IMR-90 (cell line): Measurements from ENCODE around the gene RCCD1. TPM values are rescaled to one million over a fixed set of nuclear protein-coding genes. Genes with fewer than 3 reads are reported as not detected.

Experiments
- ATAC-seq: fragments of 200-7000 bp; cut with Tn5 transposase; 2 replicates; pipeline ENCODE4 v1.9.1; 2020; ENCODE audit warnings: low read depth, mild to moderate bottlenecking, moderate library complexity
- BruUV-seq: library from RNA; stranded (reverse); fragments of 400-500 nt; replicated peaks from 2 replicates; lab custom pipeline; 2021; lab: Mats Ljungman, UMichigan
- CTCF ChIA-PET: fragments of 300-600 bp; formaldehyde crosslinking; extraction: SDS; loops from one replicate; lab custom pipeline; 2021; ENCODE audit warnings: antibody characterized with exemption; lab: Yijun Ruan, JAX
- POLR2A ChIA-PET: fragments of 300-600 bp; sonication (Branson Sonifier 250); formaldehyde crosslinking; loops from one replicate; lab custom pipeline; 2022; ENCODE audit warnings: antibody characterized with exemption; ENCODE audit not compliant: unreplicated experiment; lab: Charles Lee
- DNase-seq: peaks from one replicate; pipeline ENCODE4 v3.0.0; 2013
- H2AFZ ChIP-seq: replicated peaks from 2 replicates; pipeline ENCODE3; 2013; ENCODE audit warnings: low read length, mild to moderate bottlenecking; ENCODE audit not compliant: poor library complexity
- H2AK5ac ChIP-seq: 2 replicates; pipeline ENCODE4 v1.6.1; 2013; ENCODE audit warnings: low read depth, low read length, inconsistent platforms
- H2AK9ac ChIP-seq: replicated peaks from 2 replicates; pipeline ENCODE3; 2013; ENCODE audit warnings: mild to moderate bottlenecking, low read depth, low read length, moderate library complexity; ENCODE audit not compliant: poor library complexity
- H2BK120ac ChIP-seq: 2 replicates; pipeline ENCODE4 v1.6.1; 2013; ENCODE audit warnings: low read depth, low read length, inconsistent platforms
- H2BK15ac ChIP-seq: 3 replicates; pipeline ENCODE4 v1.6.1; 2013; ENCODE audit warnings: low read depth, low read length, inconsistent platforms
- H2BK20ac ChIP-seq: 2 replicates; pipeline ENCODE4 v1.6.1; 2013; ENCODE audit warnings: low read depth, mild to moderate bottlenecking, inconsistent platforms, low read length, moderate library complexity
- H2BK5ac ChIP-seq: 2 replicates; pipeline ENCODE4 v1.6.1; 2013; ENCODE audit warnings: mild to moderate bottlenecking, low read depth, low read length, inconsistent platforms; ENCODE audit not compliant: poor library complexity, severe bottlenecking
- H3K14ac ChIP-seq: replicated peaks from 2 replicates; pipeline ENCODE4 v1.6.1; 2013; ENCODE audit warnings: low read depth, low read length, inconsistent platforms
- H3K18ac ChIP-seq: 2 replicates; pipeline ENCODE4 v1.6.1; 2013; ENCODE audit warnings: low read depth, low read length, control low read depth
- H3K23ac ChIP-seq: 2 replicates; pipeline ENCODE4 v1.6.1; 2013; ENCODE audit warnings: low read depth, low read length, inconsistent platforms
- H3K27ac ChIP-seq: 2 replicates; pipeline ENCODE4 v1.5.1; 2013; ENCODE audit warnings: mild to moderate bottlenecking, control low read depth, low read length; ENCODE audit not compliant: insufficient read depth
- H3K27me3 ChIP-seq: 2 replicates; pipeline ENCODE4 v1.6.1; 2013; ENCODE audit warnings: low read length; ENCODE audit not compliant: control insufficient read depth, insufficient read depth
- H3K36me3 ChIP-seq: 2 replicates; pipeline ENCODE4 v1.6.1; 2013; ENCODE audit warnings: low read length, mixed read lengths; ENCODE audit not compliant: control insufficient read depth, insufficient read depth
- H3K4ac ChIP-seq: 2 replicates; pipeline ENCODE4 v1.6.1; 2013; ENCODE audit warnings: low read depth, low read length, inconsistent platforms
- H3K4me1 ChIP-seq: 2 replicates; pipeline ENCODE4 v1.6.1; 2013; ENCODE audit warnings: low read length, mixed read lengths; ENCODE audit not compliant: control insufficient read depth, insufficient read depth
- H3K4me2 ChIP-seq: 2 replicates; pipeline ENCODE4 v1.6.1; 2013; ENCODE audit warnings: low read depth, mild to moderate bottlenecking, control low read depth, low read length, moderate library complexity
- H3K4me3 ChIP-seq: 2 replicates; pipeline ENCODE4 v1.5.1; 2013; ENCODE audit warnings: low read depth, mild to moderate bottlenecking, control low read depth, low read length, moderate library complexity; ENCODE audit not compliant: insufficient read depth
- H3K56ac ChIP-seq: 2 replicates; pipeline ENCODE4 v1.6.1; 2013; ENCODE audit warnings: low read length, inconsistent platforms; ENCODE audit not compliant: insufficient read depth; ENCODE audit errors: extremely low read depth
- H3K79me1 ChIP-seq, 2 experiments: 2 replicates each; pipeline ENCODE4 v1.6.1; 2013; ENCODE audit warnings: low read length in 2 of 2, inconsistent platforms in 1 of 2, low read depth in 1 of 2
- H3K9ac ChIP-seq: 2 replicates; pipeline ENCODE4 v1.6.1; 2013; ENCODE audit warnings: low read depth, low read length, control low read depth
- H3K9me1 ChIP-seq: 2 replicates; pipeline ENCODE4 v1.6.1; 2013; ENCODE audit warnings: low read length, inconsistent platforms; ENCODE audit not compliant: insufficient read depth
- H3K9me3 ChIP-seq: 2 replicates; pipeline ENCODE4 v1.6.1; 2013; ENCODE audit warnings: low read length; ENCODE audit not compliant: control insufficient read depth, insufficient read depth
- H4K20me1 ChIP-seq: 2 replicates; pipeline ENCODE4 v1.6.1; 2013; ENCODE audit warnings: low read length, inconsistent platforms; ENCODE audit not compliant: insufficient read depth
- H4K5ac ChIP-seq: 2 replicates; pipeline ENCODE4 v1.6.1; 2013; ENCODE audit warnings: mild to moderate bottlenecking, low read depth, low read length, control low read depth
- H4K8ac ChIP-seq, 2 experiments: 2 replicates each; pipeline ENCODE4 v1.6.1; 2013; ENCODE audit warnings: low read depth in 2 of 2, low read length in 2 of 2, control low read depth in 1 of 2, inconsistent platforms in 1 of 2
- H4K91ac ChIP-seq: 2 replicates; pipeline ENCODE4 v1.6.1; 2013; ENCODE audit warnings: low read depth, low read length, inconsistent platforms; ENCODE audit not compliant: insufficient read depth
- CHD1 ChIP-seq: IDR thresholded peaks from 2 replicates; pipeline ENCODE4 v1.6.1; 2012; ENCODE audit warnings: low read depth, low read length, improper control_type of control experiment
- CTCF ChIP-seq: conservative IDR thresholded peaks from 2 replicates; pipeline ENCODE4 v1.5.1; 2012; ENCODE audit warnings: mild to moderate bottlenecking, low read depth, low read length, improper control_type of control experiment
- ELK1 ChIP-seq: fragments of 150-350 bp; IDR thresholded peaks from 2 replicates; pipeline ENCODE4 v1.6.1; 2016; ENCODE audit warnings: low read depth, mild to moderate bottlenecking, low read length, moderate library complexity, borderline replicate concordance
- WGBS, 2 experiments: methylation state at CpG; one replicate each; pipeline versions ENCODE4 v1.1.5 to v1.1.7; 2013; ENCODE audit warnings: missing lambda C conversion rate in 2 of 2; ENCODE audit not compliant: insufficient read length in 1 of 2; ENCODE audit errors: extremely low coverage in 2 of 2; 5-methylcytosine and 5-hydroxymethylcytosine counted together
- dilution Hi-C: fragments of 300-500 bp; cut with HindIII; formaldehyde crosslinking; loops from one replicate; pipeline ENCODE4 v1.14.3; 2018; ENCODE audit warnings: low sequenced_read_pairs; ENCODE audit not compliant: unreplicated experiment
- in situ Hi-C: fragments of 300-500 bp; cut with MboI; formaldehyde crosslinking; loops from 3 replicates; pipeline ENCODE4 v1.14.3; 2019; ENCODE audit warnings: low sequenced_read_pairs, inconsistent platforms, mixed read lengths
- intact Hi-C: fragments of 100-400 bp; cut with micrococcal nuclease; formaldehyde crosslinking; loops from 2 replicates; pipeline ENCODE4 v1.10.0; 2022
- polyA plus RNA-seq, 3 experiments: library from polyadenylated mRNA; depleted of rRNA; stranded (reverse); fragments of >200 nt; gene quantifications; 2 replicates each; pipeline ENCODE4 v1.2.3, GENCODE V29; 2012; ENCODE audit warnings: low replicate concordance in 1 of 3
- total RNA-seq: library from RNA; depleted of rRNA; stranded (reverse); fragments of >200 nt; gene quantifications from 2 replicates; pipeline ENCODE4 v1.2.3, GENCODE V29; 2012

Gene RCCD1
- total and polyA plus RNA-seq, 2 of the 4 experiments (the other 2 are of a cell fraction), result 3.9 to 9.9 TPM

GRCh38 chr15:90939756-90940155, 14.9 kb upstream of the RCCD1 start:
- BruUV-seq, result no TSS peak
- H3K79me1 ChIP-seq, result peaks cover 29 to 42% of the 10 kb centered on the region in 2 experiments
- H2AK9ac ChIP-seq, result no peak overlapping the region
- H3K9me1 ChIP-seq, result peaks cover 13% of the 10 kb centered on the region; the same call in 1 of the 2 replicates
- H3K56ac ChIP-seq, result no peak overlapping the region
- H4K91ac ChIP-seq, result no peak overlapping the region
- H3K9ac ChIP-seq, result no peak overlapping the region
- ChIA-PET POLR2A (no interaction called here), CTCF (no interaction called here)
- WGBS, 2 experiments, result no CpG with 5 or more reads among the region's 7 CpGs
- no peak for ATAC-seq
- no peak overlapping the region for H3K18ac ChIP-seq
- no peak overlapping the region for H2AK5ac ChIP-seq
- dilution Hi-C loops (no loop called here), intact Hi-C loops (no loop called here), in situ Hi-C loops (no loop called here)
- no peak for TF ChIP-seq CHD1
- no peak for TF ChIP-seq ELK1
- TF ChIP-seq CTCF, result no peak
- H4K8ac ChIP-seq, result no peak overlapping the region
- H2BK120ac ChIP-seq, result no peak overlapping the region
- no peak overlapping the region for H3K4ac ChIP-seq
- H4K5ac ChIP-seq, result no peak overlapping the region
- H3K27ac ChIP-seq, result no peak overlapping the region
- H2AFZ ChIP-seq, result no peak overlapping the region
- H2BK20ac ChIP-seq, result no peak overlapping the region
- H3K23ac ChIP-seq, result no peak overlapping the region
- peaks cover 5% of the 10 kb centered on the region; the same call in 1 of the 2 replicates for H3K4me1 ChIP-seq
- H3K9me3 ChIP-seq, result no peaks in the 10 kb centered on the region
- no peak overlapping the region for H2BK5ac ChIP-seq
- H3K14ac ChIP-seq, result no peak overlapping the region
- H3K27me3 ChIP-seq, result no peaks in the 10 kb centered on the region
- H4K20me1 ChIP-seq, result peaks cover 6% of the 10 kb centered on the region; the same call in 1 of the 2 replicates
- no peak overlapping the region for H3K4me3 ChIP-seq
- peaks cover 52% of the 10 kb centered on the region for H3K36me3 ChIP-seq
- no peak for DNase-seq
- no peak overlapping the region for H2BK15ac ChIP-seq
- no peak overlapping the region for H3K4me2 ChIP-seq
